Measurements from ENCODE around the gene SLC6A20.

The SLC6A20 gene

GRCh38 chr3:45741742-45742460 is 54.4 kb downstream of the SLC6A20 start:
- no peak for TF ChIP-seq CTCF (conservative IDR thresholded peaks at IDR 0.05; ENCODE audit: low read length)
- H3K4me3 ChIP-seq (ENCODE audit: low read length), result no peak overlapping the region
- no peak for DNase-seq (ENCODE audit: low read depth)

- TF ChIP-seq CTCF (conservative IDR thresholded peaks at IDR 0.05; ENCODE audit: low read length), result no peak
- no peak overlapping the region for H3K4me3 ChIP-seq (ENCODE audit: low read length)
- DNase-seq (ENCODE audit: low read depth), result no peak
Measured at GRCh38 chr3:45741247-45741646, 55.1 kb downstream of the SLC6A20 start.

GRCh38 chr3:45739991-45740390 is 56.3 kb downstream of the SLC6A20 start:
- TF ChIP-seq CTCF (conservative IDR thresholded peaks at IDR 0.05; ENCODE audit: low read length), result no peak
- no peak overlapping the region for H3K4me3 ChIP-seq (ENCODE audit: low read length)
- no peak for DNase-seq (ENCODE audit: low read depth)

GRCh38 chr3:45737234-45737633 is 59.1 kb downstream of the SLC6A20 start:
- DNase-seq (ENCODE audit: low read depth), result no peak
- no peak for TF ChIP-seq CTCF (conservative IDR thresholded peaks at IDR 0.05; ENCODE audit: low read length)
- no peak overlapping the region for H3K4me3 ChIP-seq (ENCODE audit: low read length)

GRCh38 chr3:45736707-45737106 is 59.6 kb downstream of the SLC6A20 start:
- no peak for TF ChIP-seq CTCF (conservative IDR thresholded peaks at IDR 0.05; ENCODE audit: low read length)
- no peak overlapping the region for H3K4me3 ChIP-seq (ENCODE audit: low read length)
- DNase-seq (ENCODE audit: low read depth), result no peak

GRCh38 chr3:45730409-45731154 is 65.8 kb downstream of the SLC6A20 start:
- H3K4me3 ChIP-seq (ENCODE audit: low read length), result no peak overlapping the region
- no peak for DNase-seq (ENCODE audit: low read depth)
- TF ChIP-seq CTCF (conservative IDR thresholded peaks at IDR 0.05; ENCODE audit: low read length), result no peak

GRCh38 chr3:45729614-45730013 is 66.7 kb downstream of the SLC6A20 start:
- DNase-seq (ENCODE audit: low read depth), result no peak
- TF ChIP-seq CTCF (conservative IDR thresholded peaks at IDR 0.05; ENCODE audit: low read length), result no peak
- H3K4me3 ChIP-seq (ENCODE audit: low read length), result no peak overlapping the region
